K562 (cell line): Measurements from ENCODE around the gene ACTRT1. TPM values are rescaled to one million over a fixed set of nuclear protein-coding genes. Genes with fewer than 3 reads are reported as not detected.

Experiments used
- ATAC-seq: fragments of 200-7000 bp; cut with Tn5 transposase; 3 replicates; pipeline ENCODE4 v1.9.1; 2020; ENCODE audit warnings: moderate library complexity
- BruUV-seq: library from RNA; stranded (reverse); fragments of 400-500 nt; replicated peaks from 2 replicates; lab custom pipeline; 2021; lab: Mats Ljungman, UMichigan
- CTCF ChIA-PET: fragments of 300-600 bp; formaldehyde crosslinking; extraction: SDS; loops from one replicate; lab custom pipeline; 2021; ENCODE audit warnings: low intra/inter-chr PET ratio; lab: Yijun Ruan, JAX
- POLR2A ChIA-PET: fragments of 300-600, 350-650 bp; sonication (Branson Sonifier 250); formaldehyde crosslinking; extraction: SDS; loops from one replicate; lab custom pipeline; 2021; ENCODE audit warnings: antibody characterized with exemption, inconsistent platforms; lab: Yijun Ruan, JAX
- DNase-seq, 4 experiments: peaks; one replicate each; pipeline versions ENCODE4 v3.0.0 to v3.0.0-alpha.2; 2011 to 2018; ENCODE audit warnings: low spot score in 3 of 4, mixed read lengths in 3 of 4; ENCODE audit errors: extremely low read depth in 1 of 4
- FAIRE-seq: peaks from 2 replicates; lab custom pipeline; 2011; peaks lifted over from hg19 to GRCh38; lab: Jason Lieb, UNC
- H2AFZ ChIP-seq: 2 replicates; pipeline ENCODE4 v1.6.0; 2011; ENCODE audit warnings: low read depth, low read length, control low read depth, inconsistent platforms
- H3K27ac ChIP-seq: fragments of 200-600 bp; 3 replicates; pipeline ENCODE4 v1.8.0; 2011; ENCODE audit warnings: low read depth, mild to moderate bottlenecking, control low read depth, inconsistent platforms, low read length, moderate library complexity, mixed read lengths; ENCODE audit errors: extremely low read depth
- H3K27me3 ChIP-seq, 2 experiments: fragments of 300-600 bp in 1 of 2; 2 replicates in 1 of 2; 3 replicates in 1 of 2; pipeline versions ENCODE4 v1.6.0 to v1.8.0; 2011; ENCODE audit warnings: inconsistent platforms in 2 of 2, low read length in 2 of 2, mild to moderate bottlenecking in 1 of 2, mixed read lengths in 1 of 2, moderate library complexity in 1 of 2; ENCODE audit not compliant: control insufficient read depth in 2 of 2, insufficient read depth in 2 of 2
- H3K36me3 ChIP-seq: fragments of 300-600 bp; 3 replicates; pipeline ENCODE4 v1.8.0; 2011; ENCODE audit warnings: mild to moderate bottlenecking, low read length, inconsistent platforms; ENCODE audit not compliant: control insufficient read depth, insufficient read depth
- H3K4me1 ChIP-seq, 2 experiments: fragments of 200-600 bp in 1 of 2; replicated peaks in 1 of 2; 2 replicates in 1 of 2; 3 replicates in 1 of 2; pipeline versions ENCODE4 v1.5.1 to v1.8.0; 2011; ENCODE audit warnings: inconsistent platforms in 2 of 2, low read length in 2 of 2, mild to moderate bottlenecking in 1 of 2, mixed read lengths in 1 of 2, moderate library complexity in 1 of 2; ENCODE audit not compliant: control insufficient read depth in 2 of 2, insufficient read depth in 2 of 2
- H3K4me2 ChIP-seq: 2 replicates; pipeline ENCODE4 v1.6.1; 2011; ENCODE audit warnings: low read length, control low read depth, inconsistent platforms, mixed read lengths; ENCODE audit not compliant: insufficient read depth
- H3K4me3 ChIP-seq: fragments of 200-600 bp; sonication (generic), shearing (Covaris generic); 2 replicates; pipeline ENCODE4 v1.5.1; 2016; ENCODE audit warnings: control low read depth, inconsistent platforms
- H3K79me2 ChIP-seq: fragments of 200-600 bp; 3 replicates; pipeline ENCODE4 v1.8.0; 2011; ENCODE audit warnings: low read length, inconsistent platforms; ENCODE audit not compliant: control insufficient read depth, insufficient read depth
- H3K9ac ChIP-seq, 2 experiments: 2 replicates each; pipeline versions ENCODE4 v1.6.0 to v1.6.1; 2011; ENCODE audit warnings: low read depth in 2 of 2, low read length in 2 of 2, control low read depth in 1 of 2, inconsistent platforms in 1 of 2, mild to moderate bottlenecking in 1 of 2, mixed read lengths in 1 of 2; ENCODE audit not compliant: insufficient read depth in 1 of 2
- H3K9me1 ChIP-seq: one replicate; pipeline ENCODE4 v1.6.0; 2011; ENCODE audit warnings: inconsistent platforms, mild to moderate bottlenecking, low read length, moderate library complexity; ENCODE audit not compliant: control insufficient read depth, insufficient read depth
- H3K9me3 ChIP-seq: replicated peaks from 2 replicates; pipeline ENCODE4 v1.5.1; 2011; ENCODE audit warnings: low read depth, low read length, inconsistent platforms; ENCODE audit not compliant: control insufficient read depth, insufficient read depth
- H4K20me1 ChIP-seq: replicated peaks from 2 replicates; pipeline ENCODE4 v1.6.1; 2011; ENCODE audit warnings: low read length, inconsistent platforms, mixed read lengths; ENCODE audit not compliant: control insufficient read depth, insufficient read depth
- CSDE1 ChIP-seq, 2 experiments: fragments of 450-650 bp; IDR thresholded peaks; 2 replicates each; pipeline ENCODE4 v1.6.1; 2016; ENCODE audit warnings: mild to moderate bottlenecking in 1 of 2
- FOXK2 ChIP-seq, 2 experiments: fragments of 450-650 bp; IDR thresholded peaks in 1 of 2; conservative IDR thresholded peaks in 1 of 2; 2 replicates each; pipeline ENCODE4 v1.6.1; 2016; ENCODE audit warnings: low read depth in 2 of 2, mild to moderate bottlenecking in 1 of 2
- ILF3 ChIP-seq: fragments of 450-650 bp; IDR thresholded peaks from 2 replicates; pipeline ENCODE4 v1.6.1; 2018; ENCODE audit warnings: antibody characterized with exemption, mild to moderate bottlenecking, moderate library complexity, borderline replicate concordance
- IRF2 ChIP-seq: sonication (generic); formaldehyde crosslinking; IDR thresholded peaks from 2 replicates; pipeline ENCODE4 v1.8.1; 2022; ENCODE audit warnings: mild to moderate bottlenecking, missing genetic modification reagents
- JUN ChIP-seq, 2 experiments: sonication (generic) in 1 of 2; formaldehyde crosslinking in 1 of 2; IDR thresholded peaks; 2 replicates each; pipeline versions ENCODE4 v1.6.1 to v1.8.0; 2012 to 2022; ENCODE audit warnings: borderline replicate concordance in 2 of 2, mild to moderate bottlenecking in 2 of 2, improper control_type of control experiment in 1 of 2, low read depth in 1 of 2, low read length in 1 of 2, missing genetic modification reagents in 1 of 2
- MEF2A ChIP-seq: IDR thresholded peaks from 2 replicates; pipeline ENCODE4 v1.6.1; 2011; ENCODE audit warnings: low read depth, mild to moderate bottlenecking, low read length, moderate library complexity; ENCODE audit not compliant: control insufficient read depth
- MYC ChIP-seq, 2 experiments: fragments of 250-450 bp in 1 of 2; sonication (Bioruptor Pico) in 1 of 2; IDR thresholded peaks; 2 replicates each; pipeline versions ENCODE4 v1.5.1 to v1.6.1; 2012 to 2021; ENCODE audit warnings: low read depth in 2 of 2, borderline replicate concordance in 1 of 2, improper control_type of control experiment in 1 of 2, low read length in 1 of 2, mild to moderate bottlenecking in 1 of 2, moderate library complexity in 1 of 2
- NCOA2 ChIP-seq, 2 experiments: fragments of 450-650 bp; IDR thresholded peaks; 2 replicates each; pipeline ENCODE4 v1.6.1; 2018; ENCODE audit warnings: mild to moderate bottlenecking in 2 of 2, moderate library complexity in 1 of 2; ENCODE audit not compliant: partially characterized antibody in 2 of 2
- RBBP5 ChIP-seq: fragments of 200-600 bp; sonication (generic); IDR thresholded peaks from 2 replicates; pipeline ENCODE4 v1.6.1; 2012; ENCODE audit warnings: borderline replicate concordance, mild to moderate bottlenecking, low read length, control low read depth, inconsistent platforms; ENCODE audit not compliant: insufficient read depth, poor library complexity, severe bottlenecking
- SNIP1 ChIP-seq: fragments of 450-650 bp; IDR thresholded peaks from 2 replicates; pipeline ENCODE4 v1.7.1; 2017; ENCODE audit warnings: low read depth, mild to moderate bottlenecking
- ZNF316 ChIP-seq: fragments of 450-650 bp; IDR thresholded peaks from 2 replicates; pipeline ENCODE4 v1.6.1; 2016
- ZNF583 ChIP-seq: fragments of 250-450 bp; sonication (Bioruptor Pico); IDR thresholded peaks from 2 replicates; pipeline ENCODE4 v1.4.0; 2020
- WGBS: fragments of 100-300 bp; shearing (Covaris generic); methylation state at CpG from one replicate; pipeline ENCODE4 v1.1.6; 2016; ENCODE audit warnings: low coverage, mixed read lengths; ENCODE audit not compliant: insufficient coverage; ENCODE audit errors: missing lambda C conversion rate; 5-methylcytosine and 5-hydroxymethylcytosine counted together
- in situ Hi-C: fragments of 300-500 bp; cut with MboI; formaldehyde crosslinking; loops from 4 replicates; pipeline ENCODE4 v1.15.0; 2018; ENCODE audit warnings: inconsistent platforms, mixed read lengths
- intact Hi-C: fragments of 100-400 bp; cut with micrococcal nuclease; formaldehyde crosslinking; loops from 2 replicates; pipeline ENCODE4 v1.14.2; 2022
- polyA plus RNA-seq, 8 experiments: library from polyadenylated mRNA; depleted of rRNA in 4 of 8; stranded (reverse) in 5 of 8; unstranded in 3 of 8; fragments of >200 nt; fragmentation: Nextera tagmentation in 2 of 8; fragmentation: Illumina TruSeq in 1 of 8; extraction: Ambion mirVana in 2 of 8; extraction: Trizol in 1 of 8; gene quantifications; 2 replicates each; pipeline versions ENCODE4 v1.2.1 to v1.2.3, GENCODE V29; 2011 to 2014; ENCODE audit warnings: inconsistent platforms in 1 of 8, missing spikeins in 1 of 8
- total RNA-seq, 7 experiments: library from RNA; depleted of rRNA in 6 of 7; stranded (reverse); fragments of >200 nt in 6 of 7; fragmentation: Illumina TruSeq in 2 of 7; extraction: Trizol in 2 of 7; gene quantifications; 2 replicates each; pipeline versions ENCODE4 v1.2.1 to v1.2.3, GENCODE V29; 2011 to 2021; ENCODE audit warnings: low replicate concordance in 1 of 7
- TF ChIP-seq, protein P1 (sequence below): sonication (generic); formaldehyde crosslinking; IDR thresholded peaks from 2 replicates; pipeline ENCODE4 v1.8.1; 2023; ENCODE audit warnings: missing genetic modification reagents, mild to moderate bottlenecking, borderline replicate concordance
- TF ChIP-seq, protein P2 (sequence below): fragments of 200-400 bp; formaldehyde crosslinking; IDR thresholded peaks from 2 replicates; pipeline ENCODE4 v1.6.1; 2017; ENCODE audit warnings: mild to moderate bottlenecking, low read depth, low read length, moderate library complexity

Gene ACTRT1
- total and polyA plus RNA-seq, 9 of the 15 experiments (the other 6 are each of a cell fraction or from before 2014, with no cell fraction given), result not detected

DNA sequence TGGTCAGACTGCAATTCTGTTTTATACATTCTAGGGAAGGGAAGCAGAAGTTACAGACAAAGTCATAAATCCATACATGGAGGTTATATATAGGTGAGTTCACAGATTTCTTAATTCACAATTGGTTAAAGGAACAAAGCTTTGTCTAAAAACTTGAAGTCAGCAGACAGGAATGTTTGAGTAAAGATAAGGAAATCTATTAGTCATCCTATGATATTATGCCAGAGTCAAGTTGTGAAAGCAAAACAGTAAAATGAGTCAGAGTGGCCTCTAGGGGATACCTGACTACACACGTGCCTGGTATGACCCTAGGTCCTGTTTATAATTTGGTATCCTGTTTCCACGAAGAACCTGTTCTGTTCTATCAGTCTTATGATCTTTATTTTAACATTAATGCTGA lies 31.5 kb downstream of the ACTRT1 start (continued):
- TF ChIP-seq FOXK2 (conservative IDR thresholded peaks at IDR 0.05 in 1 of 2, IDR thresholded peaks at IDR 0.05 in 1 of 2; ENCODE audit: low read depth in 2 of 2), result no peak
- TF ChIP-seq ILF3, result no peak
- TF ChIP-seq, protein P1, sequence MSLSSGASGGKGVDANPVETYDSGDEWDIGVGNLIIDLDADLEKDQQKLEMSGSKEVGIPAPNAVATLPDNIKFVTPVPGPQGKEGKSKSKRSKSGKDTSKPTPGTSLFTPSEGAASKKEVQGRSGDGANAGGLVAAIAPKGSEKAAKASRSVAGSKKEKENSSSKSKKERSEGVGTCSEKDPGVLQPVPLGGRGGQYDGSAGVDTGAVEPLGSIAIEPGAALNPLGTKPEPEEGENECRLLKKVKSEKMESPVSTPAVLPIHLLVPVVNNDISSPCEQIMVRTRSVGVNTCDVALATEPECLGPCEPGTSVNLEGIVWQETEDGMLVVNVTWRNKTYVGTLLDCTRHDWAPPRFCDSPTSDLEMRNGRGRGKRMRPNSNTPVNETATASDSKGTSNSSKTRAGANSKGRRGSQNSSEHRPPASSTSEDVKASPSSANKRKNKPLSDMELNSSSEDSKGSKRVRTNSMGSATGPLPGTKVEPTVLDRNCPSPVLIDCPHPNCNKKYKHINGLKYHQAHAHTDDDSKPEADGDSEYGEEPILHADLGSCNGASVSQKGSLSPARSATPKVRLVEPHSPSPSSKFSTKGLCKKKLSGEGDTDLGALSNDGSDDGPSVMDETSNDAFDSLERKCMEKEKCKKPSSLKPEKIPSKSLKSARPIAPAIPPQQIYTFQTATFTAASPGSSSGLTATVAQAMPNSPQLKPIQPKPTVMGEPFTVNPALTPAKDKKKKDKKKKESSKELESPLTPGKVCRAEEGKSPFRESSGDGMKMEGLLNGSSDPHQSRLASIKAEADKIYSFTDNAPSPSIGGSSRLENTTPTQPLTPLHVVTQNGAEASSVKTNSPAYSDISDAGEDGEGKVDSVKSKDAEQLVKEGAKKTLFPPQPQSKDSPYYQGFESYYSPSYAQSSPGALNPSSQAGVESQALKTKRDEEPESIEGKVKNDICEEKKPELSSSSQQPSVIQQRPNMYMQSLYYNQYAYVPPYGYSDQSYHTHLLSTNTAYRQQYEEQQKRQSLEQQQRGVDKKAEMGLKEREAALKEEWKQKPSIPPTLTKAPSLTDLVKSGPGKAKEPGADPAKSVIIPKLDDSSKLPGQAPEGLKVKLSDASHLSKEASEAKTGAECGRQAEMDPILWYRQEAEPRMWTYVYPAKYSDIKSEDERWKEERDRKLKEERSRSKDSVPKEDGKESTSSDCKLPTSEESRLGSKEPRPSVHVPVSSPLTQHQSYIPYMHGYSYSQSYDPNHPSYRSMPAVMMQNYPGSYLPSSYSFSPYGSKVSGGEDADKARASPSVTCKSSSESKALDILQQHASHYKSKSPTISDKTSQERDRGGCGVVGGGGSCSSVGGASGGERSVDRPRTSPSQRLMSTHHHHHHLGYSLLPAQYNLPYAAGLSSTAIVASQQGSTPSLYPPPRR (CRISPR knock-in tag), result no peak
- TF ChIP-seq, all 486 proteins: peak for 0

DNA sequence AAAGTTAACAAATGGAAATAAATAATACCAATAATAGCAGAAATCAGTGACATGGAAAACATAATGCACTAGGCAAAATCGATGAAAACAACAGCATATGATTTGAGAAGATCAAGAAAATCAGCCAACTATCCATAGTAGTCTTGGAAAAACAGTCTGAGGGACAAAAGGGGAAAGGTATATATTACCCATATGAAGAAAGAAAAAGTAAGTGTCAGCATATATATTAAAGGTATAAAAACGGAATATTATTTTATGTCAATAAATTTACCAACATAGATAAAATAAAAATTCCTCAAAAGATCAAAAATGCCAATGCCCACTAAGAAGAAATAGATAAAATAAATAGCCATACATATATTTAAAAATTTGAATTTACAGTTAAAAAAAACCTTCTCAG lies 33.0 kb downstream of the ACTRT1 start:
- ChIA-PET CTCF (no interaction called here), POLR2A (no interaction called here)
- no peak for FAIRE-seq
- H2AFZ ChIP-seq, result no peak overlapping the region
- H3K9me1 ChIP-seq, result no peaks in the 10 kb centered on the region
- no peaks in the 10 kb centered on the region for H3K4me1 ChIP-seq
- ATAC-seq, result no peak
- no TSS peak for BruUV-seq
- no peak overlapping the region for H3K27ac ChIP-seq
- H3K4me2 ChIP-seq, result no peak overlapping the region
- in situ Hi-C loops (no loop called here), intact Hi-C loops (no loop called here)
- H3K79me2 ChIP-seq, result no peaks in the 10 kb centered on the region
- H3K9ac ChIP-seq, result no peak overlapping the region
- H3K36me3 ChIP-seq, result no peaks in the 10 kb centered on the region
- no peaks in the 10 kb centered on the region for H3K9me3 ChIP-seq
- no peak overlapping the region for H3K4me3 ChIP-seq
- H4K20me1 ChIP-seq, result no peaks in the 10 kb centered on the region
- no peak for DNase-seq
- 0% methylated on average over 2 of the region's 2 CpGs for WGBS
- H3K27me3 ChIP-seq, result no peaks in the 10 kb centered on the region
- TF ChIP-seq ZNF316, result peak; percentile 67
- TF ChIP-seq, protein P2, sequence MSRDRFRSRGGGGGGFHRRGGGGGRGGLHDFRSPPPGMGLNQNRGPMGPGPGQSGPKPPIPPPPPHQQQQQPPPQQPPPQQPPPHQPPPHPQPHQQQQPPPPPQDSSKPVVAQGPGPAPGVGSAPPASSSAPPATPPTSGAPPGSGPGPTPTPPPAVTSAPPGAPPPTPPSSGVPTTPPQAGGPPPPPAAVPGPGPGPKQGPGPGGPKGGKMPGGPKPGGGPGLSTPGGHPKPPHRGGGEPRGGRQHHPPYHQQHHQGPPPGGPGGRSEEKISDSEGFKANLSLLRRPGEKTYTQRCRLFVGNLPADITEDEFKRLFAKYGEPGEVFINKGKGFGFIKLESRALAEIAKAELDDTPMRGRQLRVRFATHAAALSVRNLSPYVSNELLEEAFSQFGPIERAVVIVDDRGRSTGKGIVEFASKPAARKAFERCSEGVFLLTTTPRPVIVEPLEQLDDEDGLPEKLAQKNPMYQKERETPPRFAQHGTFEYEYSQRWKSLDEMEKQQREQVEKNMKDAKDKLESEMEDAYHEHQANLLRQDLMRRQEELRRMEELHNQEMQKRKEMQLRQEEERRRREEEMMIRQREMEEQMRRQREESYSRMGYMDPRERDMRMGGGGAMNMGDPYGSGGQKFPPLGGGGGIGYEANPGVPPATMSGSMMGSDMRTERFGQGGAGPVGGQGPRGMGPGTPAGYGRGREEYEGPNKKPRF, result no peak
- no peak for TF ChIP-seq RBBP5
- TF ChIP-seq NCOA2 (IDR thresholded peaks at IDR 0.05; ENCODE audit: partially characterized antibody in 2 of 2), result no peak
- no peak for TF ChIP-seq MYC (IDR thresholded peaks at IDR 0.05; ENCODE audit: low read depth, low read length)
- no peak for TF ChIP-seq MYC (CRISPR knock-in tag; IDR thresholded peaks at IDR 0.05; ENCODE audit: borderline replicate concordance, low read depth)
- no peak for TF ChIP-seq CSDE1 (IDR thresholded peaks at IDR 0.05)
- no peak for TF ChIP-seq ZNF583 (CRISPR knock-in tag)
- no peak for TF ChIP-seq JUN (IDR thresholded peaks at IDR 0.05; ENCODE audit: borderline replicate concordance, low read depth, low read length)
- no peak for TF ChIP-seq JUN (CRISPR knock-in tag; IDR thresholded peaks at IDR 0.05; ENCODE audit: borderline replicate concordance)
- no peak for TF ChIP-seq MEF2A
- no peak for TF ChIP-seq SNIP1
- TF ChIP-seq IRF2 (CRISPR knock-in tag), result no peak
